ENCODE results near the gene LRR1. TPM values are rescaled to one million over a fixed set of nuclear protein-coding genes. Genes with fewer than 3 reads are reported as not detected.

The LRR1 gene
- total RNA-seq, 4 donors from 2014 or later: 6.4 to 9.2 (median 8.6) TPM

- TF ChIP-seq EP300 (IDR thresholded peaks at IDR 0.05) (no peak), CTCF (IDR thresholded peaks at IDR 0.05) (no peak), POLR2A (IDR thresholded peaks at IDR 0.05) (no peak), POLR2AphosphoS5 (IDR thresholded peaks at IDR 0.05) (no peak)
- 0% methylated on average over 11 of the region's 11 CpGs for WGBS
- peaks cover 48% of the 10 kb centered on the region for H3K4me1 ChIP-seq
Observed at GRCh38 chr14:49619730-49620129, 21.0 kb downstream of the LRR1 start.

GRCh38 chr14:49620182-49621113 lies 21.7 kb downstream of the LRR1 start, which contains the start of the genes MGAT2 and RPL36AL:
Gene MGAT2 (plus strand): TSS chr14:49620799. CDS start chr14:49621269, 470 bp downstream.
Gene RPL36AL (minus strand): TSS chr14:49620626. CDS start chr14:49619104, 1,522 bp downstream.
- 0% methylated on average over 57 of the region's 85 CpGs for WGBS
- H3K4me1 ChIP-seq: peaks cover 53% of the 10 kb centered on the region
- H3K27ac ChIP-seq: peak within 1 kb of the TSS; percentile 99
- no peaks in the 10 kb centered on the region for H3K27me3 ChIP-seq
- DNase-seq (ENCODE audit: low spot score in 2 of 2): peak; percentile 98 to 99
- peaks cover 13% of the 10 kb centered on the region for H3K36me3 ChIP-seq
- TF ChIP-seq POLR2A (IDR thresholded peaks at IDR 0.05) (peak; percentile 95 to 97), CTCF (IDR thresholded peaks at IDR 0.05) (peak in 1 of 2 donors; percentile 16), POLR2AphosphoS5 (IDR thresholded peaks at IDR 0.05) (peak; percentile 79 to 87 (median 81)), EP300 (IDR thresholded peaks at IDR 0.05) (no peak)
- H3K9me3 ChIP-seq: no peaks in the 10 kb centered on the region
- peak within 1 kb of the TSS; percentile 99 for H3K4me3 ChIP-seq

More at GRCh38 chr14:49619730-49620129, 21.0 kb downstream of the LRR1 start:
- Histone ChIP-seq H3K36me3 (peaks cover 13% of the 10 kb centered on the region), H3K4me3 (peak overlapping the region; percentile 99), H3K27ac (peak overlapping the region; percentile 99), H3K27me3 (no peaks in the 10 kb centered on the region), H3K9me3 (no peaks in the 10 kb centered on the region)
- no peak for DNase-seq (ENCODE audit: low spot score in 2 of 2)

- WGBS: 11% methylated on average over 21 of the region's 65 CpGs
- no peaks in the 10 kb centered on the region for H3K9me3 ChIP-seq
- DNase-seq (ENCODE audit: low spot score in 2 of 2): peak; percentile 85 to 87
- peaks cover 18% of the 10 kb centered on the region for H3K36me3 ChIP-seq
- no peaks in the 10 kb centered on the region for H3K27me3 ChIP-seq
- TF ChIP-seq POLR2A (IDR thresholded peaks at IDR 0.05) (no peak), EP300 (IDR thresholded peaks at IDR 0.05) (no peak), POLR2AphosphoS5 (IDR thresholded peaks at IDR 0.05) (no peak), CTCF (IDR thresholded peaks at IDR 0.05) (no peak)
- peak overlapping the region; percentile 99 for H3K4me3 ChIP-seq
- peak overlapping the region; percentile 99 for H3K27ac ChIP-seq
- H3K4me1 ChIP-seq: peaks cover 53% of the 10 kb centered on the region
Observed at GRCh38 chr14:49621114-49621881, 22.6 kb downstream of the LRR1 start.

GRCh38 chr14:49622022-49622607 lies 23.4 kb downstream of the LRR1 start:
- peaks cover 53% of the 10 kb centered on the region for H3K4me1 ChIP-seq
- no peak overlapping the region for H3K27ac ChIP-seq
- no peaks in the 10 kb centered on the region for H3K9me3 ChIP-seq
- no peak for TF ChIP-seq CTCF (IDR thresholded peaks at IDR 0.05)
- no peak for TF ChIP-seq POLR2A (IDR thresholded peaks at IDR 0.05)
- no peak for TF ChIP-seq EP300 (IDR thresholded peaks at IDR 0.05)
- peak overlapping the region; percentile 99 for H3K4me3 ChIP-seq
- no peaks in the 10 kb centered on the region for H3K27me3 ChIP-seq
- WGBS: 60% methylated on average over 1 of the region's 3 CpGs
- H3K36me3 ChIP-seq: peaks cover 19% of the 10 kb centered on the region
- no peak for DNase-seq (ENCODE audit: low spot score in 2 of 2)

Measured in suprapubic skin (tissue), 4 donors.